Neuronal stem cell (in vitro differentiated cells): Measurements from ENCODE around the gene CDH23.
A peak's percentile ranks its signal among the peaks of the same experiment; 100 is the strongest.

Experiments
- DNase-seq: peaks from one replicate; pipeline ENCODE4 v3.0.0-alpha.2; 2013; ENCODE audit warnings: low spot score
- H2AFZ ChIP-seq: one replicate; pipeline ENCODE4 v1.6.1; 2013; ENCODE audit warnings: mild to moderate bottlenecking, low read length, inconsistent platforms
- H2AK5ac ChIP-seq: 2 replicates; pipeline ENCODE4 v1.6.1; 2013; ENCODE audit warnings: low read depth, mild to moderate bottlenecking, inconsistent platforms, low read length, moderate library complexity, mixed read lengths
- H2BK120ac ChIP-seq: 2 replicates; pipeline ENCODE4 v1.6.1; 2013; ENCODE audit warnings: low read depth, mild to moderate bottlenecking, inconsistent platforms, low read length, moderate library complexity, mixed read lengths
- H2BK12ac ChIP-seq: one replicate; pipeline ENCODE4 v1.6.1; 2013; ENCODE audit warnings: low read length, inconsistent platforms
- H2BK15ac ChIP-seq: 2 replicates; pipeline ENCODE4 v1.6.1; 2013; ENCODE audit warnings: mild to moderate bottlenecking, low read length, inconsistent platforms, mixed read lengths
- H2BK5ac ChIP-seq: one replicate; pipeline ENCODE4 v1.6.1; 2013; ENCODE audit warnings: inconsistent platforms, mild to moderate bottlenecking, low read length, moderate library complexity
- H3K14ac ChIP-seq: one replicate; pipeline ENCODE4 v1.6.1; 2013; ENCODE audit warnings: low read length, inconsistent platforms
- H3K18ac ChIP-seq: 2 replicates; pipeline ENCODE4 v1.6.1; 2013; ENCODE audit warnings: low read length, inconsistent platforms
- H3K23ac ChIP-seq: 2 replicates; pipeline ENCODE4 v1.6.1; 2013; ENCODE audit warnings: low read depth, mild to moderate bottlenecking, mixed read lengths, low read length, inconsistent platforms; ENCODE audit not compliant: poor library complexity
- H3K27ac ChIP-seq: replicated peaks from 3 replicates; pipeline ENCODE4 v1.5.1; 2013; ENCODE audit warnings: low read length, inconsistent platforms
- H3K27me3 ChIP-seq, 3 experiments: 2 replicates each; pipeline ENCODE4 v1.6.1; 2013; ENCODE audit warnings: low read length in 3 of 3, mild to moderate bottlenecking in 2 of 3, inconsistent platforms in 1 of 3, low read depth in 1 of 3, mixed read lengths in 1 of 3, moderate library complexity in 1 of 3; ENCODE audit not compliant: control insufficient read depth in 3 of 3, insufficient read depth in 3 of 3
- H3K36me3 ChIP-seq, 2 donors: replicated peaks in 1 of 2; 2 replicates each; pipeline ENCODE4 v1.6.1; 2013; ENCODE audit warnings: low read length in 2 of 2; ENCODE audit not compliant: control insufficient read depth in 2 of 2, insufficient read depth in 2 of 2
- H3K4ac ChIP-seq: 2 replicates; pipeline ENCODE4 v1.6.1; 2013; ENCODE audit warnings: inconsistent platforms, mild to moderate bottlenecking, low read length, moderate library complexity
- H3K4me1 ChIP-seq, 2 donors: 1 replicate in 1 of 2; 2 replicates in 1 of 2; pipeline ENCODE4 v1.6.1; 2013; ENCODE audit warnings: low read length in 2 of 2, low read depth in 1 of 2; ENCODE audit not compliant: control insufficient read depth in 2 of 2, insufficient read depth in 1 of 2
- H3K4me2 ChIP-seq: one replicate; pipeline ENCODE4 v1.6.1; 2013; ENCODE audit warnings: mild to moderate bottlenecking, low read length, inconsistent platforms; ENCODE audit not compliant: insufficient read depth, poor library complexity, severe bottlenecking
- H3K4me3 ChIP-seq, 2 donors: 2 replicates each; pipeline ENCODE4 v1.5.1; 2013; ENCODE audit warnings: low read length in 2 of 2, mild to moderate bottlenecking in 2 of 2, inconsistent platforms in 1 of 2, moderate library complexity in 1 of 2
- H3K79me1 ChIP-seq: one replicate; pipeline ENCODE4 v1.6.1; 2013; ENCODE audit warnings: low read depth, mild to moderate bottlenecking, inconsistent platforms, low read length, moderate library complexity
- H3K9ac ChIP-seq: one replicate; pipeline ENCODE4 v1.6.1; 2013; ENCODE audit warnings: mild to moderate bottlenecking, low read depth, low read length, inconsistent platforms; ENCODE audit not compliant: poor library complexity
- H3K9me3 ChIP-seq, 2 donors: replicated peaks in 1 of 2; 2 replicates each; pipeline versions ENCODE3 to v1.6.1; 2013; ENCODE audit warnings: low read length in 2 of 2, mild to moderate bottlenecking in 2 of 2, inconsistent platforms in 1 of 2, low read depth in 1 of 2, mixed read lengths in 1 of 2, moderate library complexity in 1 of 2; ENCODE audit not compliant: control insufficient read depth in 2 of 2, insufficient read depth in 1 of 2
- H4K8ac ChIP-seq: one replicate; pipeline ENCODE4 v1.6.1; 2013; ENCODE audit warnings: low read depth, mild to moderate bottlenecking, inconsistent platforms, low read length, moderate library complexity
- H4K91ac ChIP-seq: one replicate; pipeline ENCODE4 v1.6.1; 2013; ENCODE audit warnings: low read length, low read depth, mild to moderate bottlenecking, inconsistent platforms; ENCODE audit not compliant: poor library complexity
- WGBS, 2 donors: extraction: QIAGEN DNeasy Blood & Tissue Kit; methylation state at CpG; one replicate each; pipeline ENCODE4 v1.1.7; 2013; ENCODE audit warnings: missing lambda C conversion rate in 2 of 2, mixed read lengths in 1 of 2; ENCODE audit not compliant: insufficient read length in 2 of 2, insufficient replicate concordance in 1 of 2; ENCODE audit errors: extremely low coverage in 2 of 2; 5-methylcytosine and 5-hydroxymethylcytosine counted together

CDH23 gene

DNA sequence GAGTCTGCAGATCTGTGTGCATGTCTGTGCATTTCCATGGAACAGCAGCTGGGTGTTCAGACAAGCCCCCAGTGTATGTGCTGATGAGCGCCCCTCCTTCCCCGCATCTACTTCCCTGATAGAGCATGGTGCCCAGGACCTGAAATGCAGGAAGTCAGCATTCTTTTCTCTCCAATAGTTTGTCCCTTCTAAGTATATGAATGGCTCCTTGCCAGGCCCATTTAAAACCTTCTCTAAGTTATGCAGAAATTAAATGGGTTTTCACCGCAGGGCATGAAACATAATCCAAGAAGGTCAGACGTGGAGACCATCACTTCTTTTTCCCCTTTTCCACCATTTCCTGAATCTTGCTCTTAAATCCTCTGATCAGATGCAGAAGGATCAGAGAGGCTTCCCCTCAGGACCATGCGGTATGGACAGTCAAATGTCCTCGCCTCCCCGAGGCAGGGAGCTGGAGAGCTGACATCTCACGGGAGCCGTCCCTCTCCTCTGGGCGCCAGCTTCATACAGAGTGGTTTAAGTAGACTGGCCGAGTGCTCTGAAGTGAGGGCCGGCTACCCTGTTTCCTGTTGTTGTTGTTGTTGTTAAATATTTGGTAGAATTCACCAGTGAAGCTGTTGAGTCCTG, 167.6 kb downstream of the CDH23 start:
- Histone ChIP-seq H3K4me3 (no peak overlapping the region), H3K4me2 (no peak overlapping the region), H4K8ac (no peak overlapping the region), H2BK12ac (no peak overlapping the region), H3K9ac (peak overlapping the region; percentile 9), H3K18ac (no peak overlapping the region), H3K27ac (no peak overlapping the region), H2AK5ac (no peak overlapping the region), H4K91ac (no peak overlapping the region), H2AFZ (no peak overlapping the region), H3K4ac (no peak overlapping the region), H3K36me3 (no peaks in the 10 kb centered on the region), H3K9me3 (no peaks in the 10 kb centered on the region), H3K27me3 (peaks cover 0 to 16% (median 0%) of the 10 kb centered on the region in 3 experiments), H2BK120ac (no peak overlapping the region), H2BK5ac (no peak overlapping the region), H2BK15ac (no peak overlapping the region), H3K14ac (no peak overlapping the region), H3K23ac (no peak overlapping the region), H3K4me1 (peaks cover 0 to 10% of the 10 kb centered on the region in 2 donors), H3K79me1 (no peaks in the 10 kb centered on the region)
- no peak for DNase-seq
- no CpG with 5 or more reads among the region's 12 CpGs for WGBS, 2 donors

DNA sequence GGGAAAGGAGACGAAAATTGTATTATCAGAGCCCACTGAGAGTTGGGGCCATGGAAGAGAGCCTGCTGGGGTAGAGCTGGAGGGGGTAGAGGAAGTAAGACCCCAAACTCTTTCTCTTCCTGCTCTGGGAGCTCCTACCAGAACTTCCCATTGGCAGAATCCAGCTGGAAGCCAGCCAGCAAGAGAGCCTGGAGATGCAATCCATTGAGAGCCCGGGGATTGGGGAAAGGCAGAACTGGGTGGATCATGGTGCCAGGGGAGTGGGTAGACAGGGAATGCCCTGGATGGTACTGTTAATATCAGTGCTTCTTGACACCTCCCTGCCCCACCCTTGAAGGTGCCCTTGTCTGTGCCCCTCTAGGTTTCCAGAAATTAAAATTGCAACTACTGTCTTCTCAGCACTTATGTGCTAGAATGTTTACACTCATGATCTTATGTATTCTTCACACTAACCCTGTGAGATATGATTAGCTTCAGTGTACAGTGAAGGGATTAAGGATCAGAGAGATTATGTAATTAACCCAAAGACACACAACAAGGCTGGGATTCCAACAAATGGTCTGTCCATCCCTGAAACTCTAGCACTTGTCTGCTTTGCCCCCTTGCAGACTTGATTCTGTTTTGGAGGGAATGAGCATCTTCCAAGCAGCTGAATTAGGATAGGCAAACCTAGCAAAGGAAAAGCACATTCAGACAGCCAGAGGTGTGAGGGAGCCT, 168.7 kb downstream of the CDH23 start:
- H3K27me3 ChIP-seq, result peaks cover 0 to 14% (median 0%) of the 10 kb centered on the region in 3 experiments
- H2AFZ ChIP-seq, result no peak overlapping the region
- no peak overlapping the region for H3K4ac ChIP-seq
- H3K4me2 ChIP-seq, result no peak overlapping the region
- no peak overlapping the region for H3K27ac ChIP-seq
- peaks cover 0 to 8% of the 10 kb centered on the region in 2 donors for H3K4me1 ChIP-seq
- H2BK120ac ChIP-seq, result no peak overlapping the region
- no peak overlapping the region for H3K14ac ChIP-seq
- no peak overlapping the region for H2BK15ac ChIP-seq
- H2BK5ac ChIP-seq, result peak overlapping the region; percentile 72
- no peak overlapping the region for H3K9ac ChIP-seq
- no peaks in the 10 kb centered on the region for H3K36me3 ChIP-seq
- H2AK5ac ChIP-seq, result no peak overlapping the region
- H4K91ac ChIP-seq, result no peak overlapping the region
- no CpG with 5 or more reads among the region's 2 CpGs for WGBS, 2 donors
- H3K9me3 ChIP-seq, result no peaks in the 10 kb centered on the region
- H4K8ac ChIP-seq, result no peak overlapping the region
- H2BK12ac ChIP-seq, result no peak overlapping the region
- no peak overlapping the region for H3K18ac ChIP-seq
- peak overlapping the region; percentile 17 for H3K23ac ChIP-seq
- no peak for DNase-seq
- no peak overlapping the region for H3K4me3 ChIP-seq
- H3K79me1 ChIP-seq, result no peaks in the 10 kb centered on the region

GRCh38 chr10:71567006-71567405, 170.3 kb downstream of the CDH23 start:
- Histone ChIP-seq H3K36me3 (no peaks in the 10 kb centered on the region), H2AFZ (no peak overlapping the region), H3K23ac (no peak overlapping the region), H3K4me3 (no peak overlapping the region), H4K91ac (no peak overlapping the region), H3K9ac (peak overlapping the region; percentile 82), H3K9me3 (no peaks in the 10 kb centered on the region), H3K4me1 (peaks cover 0 to 5% of the 10 kb centered on the region in 2 donors), H3K4ac (no peak overlapping the region), H2BK12ac (no peak overlapping the region), H3K4me2 (no peak overlapping the region), H2AK5ac (peak overlapping the region; percentile 50), H2BK15ac (peak overlapping the region; percentile 47), H2BK5ac (no peak overlapping the region), H3K79me1 (no peaks in the 10 kb centered on the region), H3K18ac (peak overlapping the region; percentile 72), H3K27ac (no peak overlapping the region), H3K27me3 (peaks cover 0 to 8% (median 0%) of the 10 kb centered on the region in 3 experiments), H3K14ac (peak overlapping the region; percentile 72), H2BK120ac (no peak overlapping the region), H4K8ac (no peak overlapping the region)
- DNase-seq, result no peak
- WGBS, 2 donors, result no CpG with 5 or more reads among the region's 5 CpGs

DNA sequence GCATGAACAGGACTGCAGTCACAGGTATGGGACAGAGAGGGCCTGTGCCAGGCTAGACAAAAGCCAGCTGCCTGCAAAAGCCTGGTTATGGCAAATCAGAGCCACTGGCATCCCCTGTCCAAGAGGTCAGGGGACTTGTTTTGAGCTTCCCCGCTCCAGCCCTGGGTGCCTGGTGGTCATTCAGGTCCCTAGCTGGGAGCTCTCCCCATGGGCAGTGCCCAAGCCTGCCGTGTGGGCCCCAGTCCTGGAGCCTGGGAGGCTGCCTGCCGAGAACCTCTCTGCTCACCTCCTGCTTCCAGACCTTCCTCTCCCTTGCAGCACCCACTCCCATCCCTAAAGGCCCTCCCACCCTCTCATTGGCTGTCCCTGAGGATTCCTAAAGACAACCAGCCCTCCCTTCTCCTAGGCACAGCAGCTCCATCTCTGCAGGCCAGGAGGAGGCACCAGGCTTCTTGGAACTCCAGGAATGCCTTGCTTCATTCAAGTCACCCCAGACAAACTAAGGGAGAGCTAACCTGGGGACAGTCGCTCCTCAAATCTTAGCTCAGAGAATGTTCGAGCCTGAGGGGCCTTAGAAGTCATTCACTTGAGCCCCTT, 172.3 kb downstream of the CDH23 start:
- H3K9me3 ChIP-seq, result no peaks in the 10 kb centered on the region
- H2BK5ac ChIP-seq, result no peak overlapping the region
- peaks cover 0 to 8% of the 10 kb centered on the region in 2 donors for H3K4me1 ChIP-seq
- H2AK5ac ChIP-seq, result peak overlapping the region; percentile 48
- no peak overlapping the region for H3K27ac ChIP-seq
- no peak overlapping the region for H3K4me3 ChIP-seq
- H3K4me2 ChIP-seq, result no peak overlapping the region
- H2BK120ac ChIP-seq, result no peak overlapping the region
- no peak for DNase-seq
- no peaks in the 10 kb centered on the region for H3K79me1 ChIP-seq
- no peak overlapping the region for H3K14ac ChIP-seq
- peaks cover 0 to 14% (median 0%) of the 10 kb centered on the region in 3 experiments for H3K27me3 ChIP-seq
- no peak overlapping the region for H3K9ac ChIP-seq
- peak overlapping the region; percentile 77 for H2BK15ac ChIP-seq
- no CpG with 5 or more reads among the region's 5 CpGs for WGBS, 2 donors
- no peak overlapping the region for H4K8ac ChIP-seq
- no peak overlapping the region for H2BK12ac ChIP-seq
- no peak overlapping the region for H3K4ac ChIP-seq
- H3K18ac ChIP-seq, result peak overlapping the region; percentile 2
- H3K36me3 ChIP-seq, result no peaks in the 10 kb centered on the region
- H4K91ac ChIP-seq, result no peak overlapping the region
- no peak overlapping the region for H3K23ac ChIP-seq
- no peak overlapping the region for H2AFZ ChIP-seq
